ENCODE results near the gene RBM19.
"Not testable (repeated sequence)": the region's sequence is repeated elsewhere in the genome, so short reads cannot be mapped to it uniquely, and the experiment has no call there.

Gene RBM19, protein sequence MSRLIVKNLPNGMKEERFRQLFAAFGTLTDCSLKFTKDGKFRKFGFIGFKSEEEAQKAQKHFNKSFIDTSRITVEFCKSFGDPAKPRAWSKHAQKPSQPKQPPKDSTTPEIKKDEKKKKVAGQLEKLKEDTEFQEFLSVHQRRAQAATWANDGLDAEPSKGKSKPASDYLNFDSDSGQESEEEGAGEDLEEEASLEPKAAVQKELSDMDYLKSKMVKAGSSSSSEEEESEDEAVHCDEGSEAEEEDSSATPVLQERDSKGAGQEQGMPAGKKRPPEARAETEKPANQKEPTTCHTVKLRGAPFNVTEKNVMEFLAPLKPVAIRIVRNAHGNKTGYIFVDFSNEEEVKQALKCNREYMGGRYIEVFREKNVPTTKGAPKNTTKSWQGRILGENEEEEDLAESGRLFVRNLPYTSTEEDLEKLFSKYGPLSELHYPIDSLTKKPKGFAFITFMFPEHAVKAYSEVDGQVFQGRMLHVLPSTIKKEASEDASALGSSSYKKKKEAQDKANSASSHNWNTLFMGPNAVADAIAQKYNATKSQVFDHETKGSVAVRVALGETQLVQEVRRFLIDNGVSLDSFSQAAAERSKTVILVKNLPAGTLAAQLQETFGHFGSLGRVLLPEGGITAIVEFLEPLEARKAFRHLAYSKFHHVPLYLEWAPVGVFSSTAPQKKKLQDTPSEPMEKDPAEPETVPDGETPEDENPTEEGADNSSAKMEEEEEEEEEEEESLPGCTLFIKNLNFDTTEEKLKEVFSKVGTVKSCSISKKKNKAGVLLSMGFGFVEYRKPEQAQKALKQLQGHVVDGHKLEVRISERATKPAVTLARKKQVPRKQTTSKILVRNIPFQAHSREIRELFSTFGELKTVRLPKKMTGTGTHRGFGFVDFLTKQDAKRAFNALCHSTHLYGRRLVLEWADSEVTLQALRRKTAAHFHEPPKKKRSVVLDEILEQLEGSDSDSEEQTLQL

DNA sequence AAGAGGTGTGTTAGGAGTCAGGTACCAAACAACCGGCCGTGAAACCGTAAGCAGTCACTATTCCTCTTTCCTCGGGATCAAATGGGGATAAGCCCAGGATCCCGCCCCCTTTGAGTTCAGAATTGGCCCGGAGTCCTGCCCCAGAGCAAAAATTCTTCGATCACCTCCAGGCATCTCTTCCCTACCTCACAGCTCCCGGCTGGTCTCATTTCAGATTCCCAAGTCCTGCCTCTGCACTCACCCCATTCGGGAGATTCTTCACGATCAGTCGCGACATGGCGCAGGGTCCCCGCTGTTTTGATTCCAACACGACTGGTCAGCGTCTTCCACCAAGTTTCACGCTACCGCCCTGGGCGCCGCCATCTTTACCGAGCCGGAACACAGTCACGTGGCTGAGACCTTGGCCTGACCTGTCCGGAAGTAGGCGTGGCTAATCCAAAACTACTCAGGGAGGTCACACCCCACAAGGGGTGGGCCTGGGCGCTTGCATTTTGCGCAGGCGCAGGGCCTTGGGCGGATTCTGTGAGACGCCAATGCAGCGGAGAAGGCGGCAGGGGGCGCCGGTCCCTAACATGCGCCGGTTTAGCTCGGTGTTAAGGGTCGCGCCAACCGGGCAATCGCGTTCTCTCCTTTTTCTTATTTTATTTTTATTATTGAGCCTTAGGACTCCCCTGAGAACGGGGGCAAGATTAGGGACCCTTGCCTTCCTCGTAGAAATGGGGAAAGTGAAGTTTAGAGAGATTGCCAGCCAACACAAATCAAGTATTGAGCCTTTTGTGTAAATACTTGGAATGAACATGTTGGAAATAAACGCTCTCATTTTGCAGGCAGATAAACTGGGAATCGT is at the start of gene RBM19:
Gene RBM19 (minus strand): TSS at position 375 of the 847 bp plus-strand sequence. CDS start 98 bp downstream, at position 277.
- DNase-seq (ENCODE audit: low read depth in 2 of 2, low spot score in 1 of 2) = peak; percentile 94

DNA sequence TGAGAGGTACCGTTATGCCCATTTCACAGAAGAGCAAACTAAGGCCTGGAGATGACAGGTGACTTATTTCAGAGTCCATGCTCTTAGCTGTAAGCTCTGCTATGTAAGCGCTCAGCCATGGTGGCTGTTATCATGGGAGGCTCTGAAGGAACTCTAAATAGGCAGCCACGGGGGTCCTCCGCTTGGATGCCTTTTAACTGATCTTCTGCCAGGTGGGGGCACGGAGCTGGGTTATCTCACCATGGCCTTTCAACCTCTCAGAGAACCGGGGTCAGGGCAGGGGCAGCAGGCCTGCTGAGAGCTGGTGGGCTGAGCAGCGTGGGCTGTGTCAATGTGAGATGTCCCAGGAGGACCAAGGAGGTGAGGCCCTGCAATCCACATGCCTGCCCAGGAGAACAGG is 49.7 kb upstream of the RBM19 start:
- no peak for DNase-seq (ENCODE audit: low read depth in 2 of 2, low spot score in 1 of 2)

DNA sequence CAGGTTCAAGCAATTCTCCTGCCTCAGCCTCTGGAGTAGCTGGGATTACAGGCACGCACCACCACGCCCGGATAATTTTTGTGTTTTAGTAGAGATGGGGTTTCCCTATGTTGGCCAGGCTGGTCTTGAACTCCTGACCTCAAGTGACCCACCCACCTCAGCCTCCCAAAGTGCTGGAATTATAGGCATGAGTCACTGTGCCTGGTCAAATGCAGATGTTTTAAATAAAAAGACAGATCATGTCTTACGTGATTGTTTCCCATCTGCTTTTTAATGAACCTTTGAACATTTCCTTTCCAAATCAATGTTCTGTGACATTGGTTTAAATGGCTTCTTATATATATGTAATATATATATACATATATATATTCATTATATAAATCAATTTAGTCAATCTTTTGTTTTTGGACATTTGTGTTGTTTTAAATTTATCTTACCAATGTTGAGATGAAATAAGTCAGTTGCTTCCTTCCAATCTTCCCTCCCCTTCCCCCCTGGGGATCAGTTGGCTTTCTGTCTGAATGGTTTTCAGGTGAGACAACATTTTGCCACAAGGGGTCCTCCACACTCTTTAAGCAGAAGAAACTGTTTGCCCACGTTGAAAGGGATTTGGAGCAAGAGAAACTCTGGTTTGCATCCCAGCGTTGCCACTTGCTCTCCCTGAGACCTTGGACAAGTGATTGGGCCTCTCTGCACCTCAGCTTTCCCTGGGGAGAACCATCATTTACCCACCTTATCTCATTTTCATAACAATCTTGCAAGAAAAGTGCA is 47.6 kb upstream of the RBM19 start:
- DNase-seq (ENCODE audit: low read depth in 2 of 2, low spot score in 1 of 2) = no peak

DNA sequence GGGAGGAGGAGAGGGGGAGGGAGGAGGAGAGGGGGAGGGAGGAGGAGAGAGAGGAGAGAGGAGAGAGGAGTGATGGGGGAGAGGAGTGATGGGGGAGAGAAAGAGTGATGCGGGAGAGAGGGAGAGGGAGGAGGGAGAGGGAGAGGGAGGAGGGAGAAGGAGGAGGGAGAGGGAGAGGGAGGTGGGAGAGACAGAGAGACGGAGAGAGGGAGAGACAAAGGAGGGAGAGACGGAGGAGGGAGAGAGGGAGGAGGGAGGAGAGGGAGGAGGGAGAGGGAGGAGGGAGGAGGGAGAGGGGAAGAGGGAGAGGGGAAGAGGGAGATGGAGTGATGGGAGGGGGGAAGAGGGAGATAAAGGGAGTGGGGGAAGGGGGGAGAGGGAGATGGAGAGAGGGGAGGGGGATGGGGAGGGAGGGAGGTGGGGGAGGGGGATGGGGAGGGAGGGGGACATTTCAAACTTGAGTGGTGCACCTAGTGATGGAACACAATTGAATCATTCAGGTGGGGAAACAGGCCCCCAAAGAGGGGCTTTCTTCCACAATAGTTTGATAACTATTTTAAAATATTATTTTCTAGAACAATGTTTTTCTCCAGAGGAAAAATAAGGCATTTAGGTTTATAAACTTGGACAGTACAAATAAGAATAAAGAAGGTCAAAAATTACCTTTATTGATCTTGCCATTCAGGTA is 46.8 kb upstream of the RBM19 start:
- DNase-seq (ENCODE audit: low read depth in 2 of 2, low spot score in 1 of 2) = no peak

DNA sequence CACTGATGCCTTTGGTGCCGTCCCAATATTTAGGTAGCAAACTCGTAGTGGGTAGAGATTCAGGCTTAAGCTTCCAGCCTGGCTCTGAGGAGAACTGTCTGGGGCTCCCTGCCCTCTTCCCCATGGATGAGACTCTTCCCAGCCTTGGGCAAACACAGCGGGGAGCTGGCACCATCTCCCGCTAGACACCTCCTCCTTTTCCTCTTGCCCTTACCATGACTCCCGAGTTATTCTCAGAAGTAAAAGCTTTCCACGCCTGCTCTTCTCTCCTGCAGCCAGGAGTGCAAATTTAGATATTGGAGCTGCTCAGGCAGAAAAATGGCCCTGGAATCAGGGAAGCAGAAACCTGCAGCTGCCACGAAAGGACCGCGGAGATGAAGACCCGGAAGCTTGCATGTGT is 45.6 kb upstream of the RBM19 start:
- DNase-seq (ENCODE audit: low read depth in 2 of 2, low spot score in 1 of 2) = no peak

DNA sequence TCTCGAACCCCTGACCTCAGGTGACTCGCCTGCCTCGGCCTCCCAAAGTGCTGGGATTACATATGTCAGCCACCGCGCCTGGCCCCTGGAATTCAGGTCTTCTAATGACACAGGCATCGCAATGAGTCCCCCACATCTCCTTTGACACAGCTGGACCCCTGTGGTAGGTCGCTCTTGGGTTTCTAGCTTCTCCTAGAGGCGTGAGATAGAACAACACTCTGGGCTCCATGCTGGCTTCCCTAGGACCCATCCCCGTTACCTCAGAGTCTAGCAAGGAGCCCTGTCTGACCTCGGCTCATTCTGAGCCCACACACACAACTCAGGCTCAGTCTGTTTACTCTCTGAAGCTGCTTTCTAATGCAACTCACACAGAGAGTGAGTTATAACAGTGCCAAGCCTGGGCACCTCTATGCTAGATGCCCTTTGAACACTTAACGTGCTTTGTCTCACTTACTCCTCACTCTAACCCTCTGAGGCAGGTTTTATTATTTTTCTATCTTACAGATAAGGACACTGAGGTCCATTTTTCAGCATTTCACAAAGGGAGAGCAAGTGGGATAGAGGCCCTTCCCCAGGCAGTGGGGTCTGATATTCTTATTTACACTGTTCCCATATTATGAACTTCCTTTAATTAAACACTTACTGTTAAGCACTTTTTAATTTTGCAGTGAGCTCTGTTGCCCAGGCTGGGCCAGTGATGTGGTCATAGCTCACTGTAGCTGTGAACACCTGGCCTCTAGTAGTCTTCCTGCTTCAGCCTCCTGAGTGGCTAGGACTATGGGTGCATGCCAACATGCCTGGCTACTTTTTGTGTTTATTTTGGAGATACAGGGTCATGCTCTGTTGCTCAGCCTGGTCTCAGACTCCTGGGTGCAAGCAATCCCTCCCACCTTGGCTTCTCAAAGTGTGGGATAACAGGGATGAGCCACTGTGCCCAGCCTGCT is 40.6 kb upstream of the RBM19 start:
- DNase-seq (ENCODE audit: low read depth in 2 of 2, low spot score in 1 of 2) = no peak

DNA sequence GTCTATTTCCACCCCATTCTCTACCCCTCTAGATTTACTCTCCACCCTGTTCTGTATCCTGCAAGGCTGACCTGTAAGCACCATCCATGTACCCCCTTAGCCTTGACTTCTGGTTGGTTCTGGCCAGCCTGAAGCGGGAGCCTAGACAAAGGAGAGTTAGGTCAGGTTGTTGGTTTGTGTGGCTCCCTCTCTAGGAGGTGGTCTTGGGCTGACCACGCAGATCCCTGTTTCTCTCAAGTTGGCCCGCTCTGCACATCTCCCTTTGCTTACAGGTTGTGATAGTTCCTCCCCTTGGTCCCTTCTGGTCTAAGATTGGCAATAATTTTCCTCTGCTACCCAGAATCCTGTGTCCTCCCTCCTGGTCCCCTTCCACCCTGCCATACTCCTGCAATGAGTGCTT is 38.3 kb upstream of the RBM19 start:
- DNase-seq (ENCODE audit: low read depth in 2 of 2, low spot score in 1 of 2) = no peak

DNA sequence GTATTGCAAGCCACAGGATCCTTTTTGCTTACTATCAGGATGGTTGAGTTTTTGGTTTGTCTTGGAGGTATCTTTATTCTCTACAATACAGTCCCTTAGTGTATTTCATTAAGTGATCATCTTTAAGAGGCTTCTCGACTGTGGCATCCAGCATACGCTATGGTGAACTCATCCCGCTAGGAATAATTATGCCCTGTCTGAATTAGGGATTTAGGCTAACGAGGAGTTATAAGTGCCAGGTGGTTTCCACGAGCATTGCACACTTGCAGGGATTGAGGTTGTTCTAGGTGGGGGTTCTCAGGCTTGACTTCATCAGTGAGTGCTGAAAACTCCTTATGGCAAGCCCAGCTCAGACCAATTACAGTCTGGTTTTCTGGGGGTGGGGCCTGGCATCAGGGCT is 37.2 kb upstream of the RBM19 start:
- no peak for DNase-seq (ENCODE audit: low read depth in 2 of 2, low spot score in 1 of 2)

DNA sequence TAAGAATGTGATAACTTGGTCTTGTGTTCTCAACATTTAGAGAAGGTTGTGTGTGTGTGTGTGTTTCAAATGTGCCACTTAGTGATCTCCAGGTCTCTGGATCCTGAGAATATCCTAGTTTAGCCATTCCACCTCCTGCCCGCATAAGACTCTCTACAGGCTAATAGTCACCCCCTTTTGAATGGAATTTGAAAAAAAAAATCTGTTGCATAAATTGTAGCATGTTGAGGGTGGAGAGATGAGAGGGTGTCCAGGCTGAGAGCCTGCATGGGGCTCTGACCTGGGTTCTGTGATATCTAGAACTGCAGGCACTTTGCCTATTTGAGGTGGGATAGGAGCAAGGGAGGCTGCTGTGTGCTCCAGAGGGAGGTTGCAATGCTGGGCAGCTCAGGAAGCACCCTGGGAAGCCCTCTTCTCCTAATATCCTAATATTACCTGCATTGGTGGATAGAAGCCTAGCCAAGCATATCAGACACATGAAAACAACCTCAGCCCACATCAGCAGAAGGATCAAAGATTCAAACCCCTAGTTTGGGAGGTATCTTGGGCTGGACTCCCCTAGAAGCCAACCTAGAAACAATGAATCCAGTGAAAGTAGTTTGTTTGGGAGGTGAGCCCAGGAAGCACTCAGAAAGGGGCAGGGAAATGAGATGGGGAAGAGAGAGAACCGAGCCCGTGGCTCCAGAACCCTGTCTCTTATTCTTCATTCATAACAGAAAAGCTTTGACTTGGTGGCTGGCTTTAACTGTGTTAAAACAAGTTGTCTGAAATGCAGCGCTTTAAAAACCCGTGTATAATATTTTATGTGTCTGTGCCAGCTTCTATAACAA is 35.6 kb upstream of the RBM19 start:
- DNase-seq (ENCODE audit: low read depth in 2 of 2, low spot score in 1 of 2) = no peak

DNA sequence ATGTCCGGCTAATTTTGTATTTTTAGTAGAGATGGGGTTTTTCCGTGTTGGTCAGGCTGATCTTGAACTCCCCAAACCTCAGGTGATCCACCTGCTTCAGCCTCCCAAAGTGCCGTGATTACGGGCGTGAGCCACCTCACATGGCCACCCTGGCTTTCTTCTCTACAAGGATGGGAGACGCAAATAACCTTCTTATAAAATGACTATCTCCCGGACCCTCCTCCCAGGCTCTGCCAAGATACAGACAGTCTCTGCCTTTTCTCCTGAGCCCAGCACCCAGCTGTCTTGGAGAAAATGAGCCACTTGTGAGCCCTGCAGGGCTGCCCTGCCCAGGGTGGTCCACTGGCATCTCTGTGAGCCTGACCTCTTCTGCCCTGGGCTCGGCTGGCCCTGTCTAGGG is 34.7 kb upstream of the RBM19 start:
- DNase-seq (ENCODE audit: low read depth in 2 of 2, low spot score in 1 of 2) = no peak

DNA sequence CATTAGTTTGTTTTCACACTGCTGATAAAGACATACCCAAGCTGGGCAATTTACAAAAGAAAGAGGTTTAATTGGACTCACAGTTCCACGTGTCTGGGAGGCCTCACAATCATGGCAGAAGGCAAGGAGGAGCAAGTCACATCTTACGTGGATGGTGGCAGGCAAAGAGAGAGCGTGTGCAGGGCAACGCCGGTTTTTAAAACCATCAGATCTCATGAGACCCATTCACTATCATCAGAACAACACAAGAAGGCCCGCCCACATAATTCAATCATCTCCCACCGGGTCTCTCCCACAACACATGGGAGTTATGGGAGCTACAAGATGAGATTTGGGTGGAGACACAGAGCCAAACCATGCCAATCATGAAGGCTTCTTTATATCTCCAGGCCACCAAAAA is 34.1 kb upstream of the RBM19 start:
- not testable (repeated sequence) for DNase-seq (ENCODE audit: low read depth in 2 of 2, low spot score in 1 of 2)

DNA sequence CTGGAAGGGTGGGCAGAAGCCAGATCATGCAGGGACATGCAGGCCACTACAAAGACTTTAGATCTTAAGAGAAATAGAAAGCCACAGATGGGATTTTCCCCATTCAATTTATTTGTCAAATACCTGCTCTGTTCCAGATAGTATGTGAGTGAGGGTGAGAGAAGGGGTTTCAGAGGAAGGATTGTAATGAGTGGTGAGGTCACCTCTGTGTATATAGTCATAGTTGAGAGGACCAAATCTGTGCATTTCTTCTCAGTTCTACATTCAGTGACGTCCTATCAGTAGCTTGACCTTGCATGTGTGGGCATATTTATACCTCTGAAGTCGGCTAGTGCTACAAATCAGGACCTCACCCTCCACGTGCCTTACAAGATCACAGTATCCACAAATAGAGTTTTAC is 31.2 kb upstream of the RBM19 start:
- no peak for DNase-seq (ENCODE audit: low read depth in 2 of 2, low spot score in 1 of 2)

DNA sequence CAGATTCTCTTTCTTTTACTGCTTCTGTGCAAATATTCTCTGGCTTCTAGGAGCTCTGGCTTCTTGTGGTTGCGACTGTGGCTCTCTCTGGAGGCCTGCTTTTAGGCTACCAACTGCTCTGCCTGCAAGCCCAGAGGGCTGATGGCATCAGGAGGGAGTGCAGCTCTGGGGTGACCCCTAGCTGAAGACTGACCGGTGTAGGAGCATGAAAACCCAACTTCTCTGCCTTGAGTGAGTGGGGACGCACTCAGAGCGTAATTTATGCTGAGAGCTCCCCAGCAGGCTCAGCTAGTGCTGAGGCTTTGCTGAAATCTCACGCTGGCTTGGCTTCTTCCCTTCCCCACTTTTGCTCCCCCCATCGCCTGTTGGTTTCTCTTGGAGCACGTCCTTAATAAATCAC is 29.9 kb upstream of the RBM19 start:
- no peak for DNase-seq (ENCODE audit: low read depth in 2 of 2, low spot score in 1 of 2)

DNA sequence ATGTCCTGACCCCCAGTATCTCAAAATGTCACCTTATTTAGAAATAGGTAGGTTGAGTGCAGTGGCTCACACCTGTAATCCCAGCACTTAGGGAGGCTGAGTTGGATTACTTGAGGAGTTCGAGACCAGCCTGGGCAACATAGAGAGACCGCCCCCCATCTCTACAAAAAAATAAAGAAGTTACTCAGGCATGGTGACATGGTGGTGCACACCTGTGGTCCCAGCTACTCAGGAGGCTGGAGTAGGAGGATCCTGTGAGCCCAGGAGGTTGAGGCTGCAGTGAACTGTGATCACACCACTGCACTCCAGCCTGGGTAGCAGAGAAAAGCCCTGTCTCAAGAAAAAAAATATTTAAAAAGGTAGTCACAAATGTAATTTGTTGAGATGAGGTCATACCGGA is 27.9 kb upstream of the RBM19 start:
- no peak for DNase-seq (ENCODE audit: low read depth in 2 of 2, low spot score in 1 of 2)

DNA sequence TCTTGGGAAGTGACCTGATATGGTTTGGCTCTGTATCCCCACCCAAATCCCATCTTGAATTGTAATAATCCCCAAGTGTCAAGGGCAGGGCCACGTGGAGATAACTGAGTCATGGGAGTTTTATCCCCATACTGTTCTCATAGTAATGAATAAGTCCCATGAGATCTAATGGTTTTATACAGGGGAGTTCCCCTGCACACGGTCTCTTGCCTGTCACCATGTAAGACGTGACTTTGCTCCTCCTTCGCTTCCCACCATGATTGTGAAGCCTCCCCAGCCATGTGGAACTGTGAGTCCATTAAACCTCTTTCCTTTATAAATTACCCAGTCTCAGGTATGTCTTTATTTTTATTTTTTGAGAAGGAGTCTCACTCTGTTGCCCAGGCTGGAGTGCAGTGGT is 26.6 kb upstream of the RBM19 start:
- not testable (repeated sequence) for DNase-seq (ENCODE audit: low read depth in 2 of 2, low spot score in 1 of 2)

DNA sequence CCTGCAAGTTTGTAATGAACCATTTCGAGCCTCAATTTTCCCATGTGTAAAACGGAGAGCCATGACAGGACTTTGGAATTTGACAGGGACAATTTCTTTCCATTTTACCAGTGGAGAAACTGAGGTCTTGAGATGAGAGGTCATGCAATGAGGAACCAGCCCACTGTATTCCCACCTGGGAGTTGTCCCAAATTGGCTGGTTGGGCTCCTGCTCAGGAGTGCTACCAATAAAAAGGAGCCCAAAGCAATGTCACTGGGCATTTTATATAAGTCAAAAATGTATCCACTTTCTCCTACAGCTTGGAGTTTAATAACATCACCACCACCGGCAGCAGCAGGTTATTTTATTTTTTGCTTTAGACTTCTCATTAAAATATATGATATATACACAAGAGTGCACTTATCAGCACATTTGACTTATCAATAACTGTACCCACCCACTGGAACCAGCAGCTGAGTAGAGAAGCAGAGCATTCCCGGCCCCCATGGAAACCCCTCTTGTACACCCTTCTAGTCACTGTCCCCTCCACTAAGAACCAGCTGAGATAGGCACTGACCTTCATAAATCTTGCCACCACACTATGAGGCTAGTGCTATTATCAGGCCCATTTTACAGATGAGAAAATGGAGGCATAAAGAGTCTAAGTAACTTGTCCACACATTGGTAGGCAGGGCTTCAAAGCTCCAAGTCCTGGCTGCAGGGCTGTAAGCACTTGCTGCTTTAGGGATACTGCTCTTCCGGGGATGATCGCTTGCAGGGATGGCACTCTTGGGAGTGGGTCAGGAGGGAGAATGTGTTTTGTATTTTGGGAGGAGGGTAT is 25.3 kb upstream of the RBM19 start:
- DNase-seq (ENCODE audit: low read depth in 2 of 2, low spot score in 1 of 2) = no peak
